ENCODE measurements around the gene MECP2. TPM values are rescaled to one million over a fixed set of nuclear protein-coding genes. Genes with fewer than 3 reads are reported as not detected.

Gene MECP2
- total and polyA plus RNA-seq, 10 of the 15 experiments (the other 5 are each of a cell fraction or from before 2014, with no cell fraction given) = 1.3 to 32.7 (median 13.7) TPM

- ChIA-PET CTCF (interaction anchor here (0.6 kb wide), 1 partner anchor 62 kb away, joined by 4 read pairs; no protein-coding TSS in a partner anchor), POLR2A (interaction anchor here (1.0 kb wide), 1 partner anchor 12 kb away, joined by 5 read pairs; no protein-coding TSS in a partner anchor), RAD21 (ENCODE audit: unreplicated experiment) (no interaction called here), SMC1A (ENCODE audit: uncharacterized antibody, unreplicated experiment) (no interaction called here)
- Histone ChIP-seq H3K36me3 (ENCODE audit: control insufficient read depth in 2 of 2, insufficient read depth in 2 of 2, low read length in 1 of 2) (peaks cover 0 to 2% of the 10 kb centered on the region in 2 experiments; a peak in 2 of 4 replicates), H3K27me3 (replicated peaks in 1 of 2; ENCODE audit: control insufficient read depth in 2 of 2, insufficient read depth in 2 of 2, low read length in 1 of 2) (no peaks in the 10 kb centered on the region), H3K27ac (ENCODE audit: control insufficient read depth, insufficient read depth) (no peak overlapping the region), H3K79me2 (ENCODE audit: control insufficient read depth, insufficient read depth, low read length) (peaks cover 12% of the 10 kb centered on the region), H4K20me1 (ENCODE audit: control insufficient read depth, insufficient read depth) (0 out of 2 replicates have a peak, but pooled peaks cover 5% of the 10 kb centered on the region), H3K9ac (ENCODE audit: control insufficient read depth, insufficient read depth, low read length) (no peak overlapping the region), H2AFZ (ENCODE audit: control insufficient read depth, low read depth, low read length) (no peak overlapping the region), H3K9me3 (replicated peaks; ENCODE audit: control insufficient read depth, insufficient read depth, low read length) (no peaks in the 10 kb centered on the region), H3K4me1 (ENCODE audit: control insufficient read depth, insufficient read depth, low read length) (no peaks in the 10 kb centered on the region), H3K4me3 (no peak overlapping the region), H3K4me2 (ENCODE audit: control insufficient read depth, insufficient read depth) (no peak overlapping the region)
- in situ Hi-C loops (cut with MboI) (no loop called here), intact Hi-C loops (cut with micrococcal nuclease; ENCODE audit: unreplicated experiment) (no loop called here)
- no peak for TF ChIP-seq TCF12 (IDR thresholded peaks at IDR 0.05; ENCODE audit: low read depth, low read length)
- no peak for TF ChIP-seq WRNIP1 (IDR thresholded peaks at IDR 0.05; ENCODE audit: borderline replicate concordance, low read depth, low read length)
- TF ChIP-seq BACH1 (IDR thresholded peaks at IDR 0.05; ENCODE audit: borderline replicate concordance) = no peak
- TF ChIP-seq PKNOX1 (IDR thresholded peaks at IDR 0.05) = no peak
- no peak for TF ChIP-seq RFX5 (IDR thresholded peaks at IDR 0.05; ENCODE audit: low read depth, low read length)
- no peak for TF ChIP-seq KDM1A (IDR thresholded peaks at IDR 0.05; ENCODE audit: borderline replicate concordance)
- no peak for TF ChIP-seq NFIC (IDR thresholded peaks at IDR 0.05; ENCODE audit: low read depth, low read length)
- TF ChIP-seq MTA2 (IDR thresholded peaks at IDR 0.05; ENCODE audit: low read depth) = no peak
- TF ChIP-seq HDGF (IDR thresholded peaks at IDR 0.05) = no peak
- no peak for TF ChIP-seq CUX1 (IDR thresholded peaks at IDR 0.05; ENCODE audit: insufficient replicate concordance, low read depth, low read length)
- no peak for TF ChIP-seq FOXM1 (IDR thresholded peaks at IDR 0.05; ENCODE audit: low read depth, low read length)
- TF ChIP-seq EZH2 (IDR thresholded peaks at IDR 0.05; ENCODE audit: borderline replicate concordance, control insufficient read depth, low read depth, low read length) = no peak
- TF ChIP-seq SPI1 (IDR thresholded peaks at IDR 0.05; ENCODE audit: borderline replicate concordance, insufficient read depth, low read depth, low read length) = no peak
- no peak for TF ChIP-seq SRF (IDR thresholded peaks at IDR 0.05; ENCODE audit: low read depth in 2 of 2, low read length in 2 of 2)
- WGBS (ENCODE audit: insufficient coverage, insufficient replicate concordance, low lambda C conversion rate, missing lambda C conversion rate) = 49% methylated on average over 6 of the region's 6 CpGs
- no peak for DNase-seq (ENCODE audit: low read depth, low spot score)
- no peak for ATAC-seq
- FAIRE-seq = no peak
- BruUV-seq (replicated peaks) = no TSS peak
Observed at GRCh38 chrX:154083126-154083517, 14.4 kb downstream of the MECP2 start.

Data from GM12878 (cell line).